IPS-20b (cell line): ENCODE data around the gene CDK15.
"Not testable (repeated sequence)": the region's sequence is repeated elsewhere in the genome, so short reads cannot be mapped to it uniquely, and the experiment has no call there.

Experiments
- H3K27ac ChIP-seq: one replicate; pipeline ENCODE4 v1.5.1; 2013; ENCODE audit warnings: low read length
- H3K27me3 ChIP-seq: 2 replicates; pipeline ENCODE4 v1.6.1; 2013; ENCODE audit warnings: mild to moderate bottlenecking, low read length, inconsistent platforms; ENCODE audit not compliant: insufficient read depth
- H3K36me3 ChIP-seq: 2 replicates; pipeline ENCODE4 v1.6.1; 2013; ENCODE audit warnings: low read depth, mild to moderate bottlenecking, inconsistent platforms, low read length, moderate library complexity; ENCODE audit not compliant: insufficient read depth
- H3K4me1 ChIP-seq: 2 replicates; pipeline ENCODE4 v1.6.1; 2013; ENCODE audit warnings: mild to moderate bottlenecking, control low read depth, inconsistent platforms, low read length, moderate library complexity; ENCODE audit not compliant: insufficient read depth
- H3K4me3 ChIP-seq: 2 replicates; pipeline ENCODE4 v1.5.1; 2013; ENCODE audit warnings: mild to moderate bottlenecking, low read length, inconsistent platforms
- H3K9ac ChIP-seq: 2 replicates; pipeline ENCODE4 v1.6.1; 2013; ENCODE audit warnings: low read depth, mild to moderate bottlenecking, inconsistent platforms, low read length, moderate library complexity
- H3K9me3 ChIP-seq: 2 replicates; pipeline ENCODE4 v1.6.1; 2013; ENCODE audit warnings: mild to moderate bottlenecking, low read depth, low read length, inconsistent platforms; ENCODE audit not compliant: insufficient read depth

Gene CDK15

GRCh38 chr2:201810604-201811003 is 4.3 kb downstream of the CDK15 start:
- H3K27ac ChIP-seq, H3K9me3 ChIP-seq, H3K9ac ChIP-seq, H3K4me1 ChIP-seq, H3K4me3 ChIP-seq, H3K36me3 ChIP-seq: not testable (repeated sequence)
- peaks cover 23% of the 10 kb centered on the region for H3K27me3 ChIP-seq

- no peaks in the 10 kb centered on the region for H3K27me3 ChIP-seq
- H3K9me3 ChIP-seq = peaks cover 9% of the 10 kb centered on the region; the same call in 1 of the 2 replicates
- no peak overlapping the region for H3K9ac ChIP-seq
- no peaks in the 10 kb centered on the region for H3K36me3 ChIP-seq
- no peak overlapping the region for H3K4me3 ChIP-seq
- H3K4me1 ChIP-seq = no peaks in the 10 kb centered on the region
- H3K27ac ChIP-seq = no peak overlapping the region
Observed at GRCh38 chr2:201813996-201814760, 7.8 kb downstream of the CDK15 start.

- Histone ChIP-seq H3K27me3 (no peaks in the 10 kb centered on the region), H3K4me3 (no peak overlapping the region), H3K27ac (no peak overlapping the region), H3K36me3 (no peaks in the 10 kb centered on the region), H3K4me1 (no peaks in the 10 kb centered on the region), H3K9ac (no peak overlapping the region), H3K9me3 (peaks cover 9% of the 10 kb centered on the region; the same call in 1 of the 2 replicates)
Observed at GRCh38 chr2:201816657-201817575, 10.6 kb downstream of the CDK15 start.

- peaks cover 9% of the 10 kb centered on the region; the same call in 1 of the 2 replicates for H3K9me3 ChIP-seq
- no peak overlapping the region for H3K4me3 ChIP-seq
- no peak overlapping the region for H3K9ac ChIP-seq
- H3K36me3 ChIP-seq = no peaks in the 10 kb centered on the region
- no peak overlapping the region for H3K27ac ChIP-seq
- H3K27me3 ChIP-seq = no peaks in the 10 kb centered on the region
- no peaks in the 10 kb centered on the region for H3K4me1 ChIP-seq
Observed at GRCh38 chr2:201820383-201821007, 14.2 kb downstream of the CDK15 start.

GRCh38 chr2:201821080-201821479 is 14.7 kb downstream of the CDK15 start:
- Histone ChIP-seq H3K4me1 (no peaks in the 10 kb centered on the region), H3K9ac (no peak overlapping the region), H3K27ac (no peak overlapping the region), H3K36me3 (no peaks in the 10 kb centered on the region), H3K27me3 (no peaks in the 10 kb centered on the region), H3K4me3 (no peak overlapping the region), H3K9me3 (peaks cover 9% of the 10 kb centered on the region; the same call in 1 of the 2 replicates)

GRCh38 chr2:201824212-201824611 is 17.9 kb downstream of the CDK15 start:
- no peak overlapping the region for H3K27ac ChIP-seq
- no peaks in the 10 kb centered on the region for H3K27me3 ChIP-seq
- H3K4me1 ChIP-seq = no peaks in the 10 kb centered on the region
- H3K4me3 ChIP-seq = no peak overlapping the region
- no peak overlapping the region for H3K9ac ChIP-seq
- H3K36me3 ChIP-seq = no peaks in the 10 kb centered on the region
- no peaks in the 10 kb centered on the region for H3K9me3 ChIP-seq

GRCh38 chr2:201827621-201828020 is 21.3 kb downstream of the CDK15 start:
- H3K4me1 ChIP-seq = no peaks in the 10 kb centered on the region
- H3K27ac ChIP-seq = no peak overlapping the region
- no peak overlapping the region for H3K9ac ChIP-seq
- H3K36me3 ChIP-seq = no peaks in the 10 kb centered on the region
- H3K9me3 ChIP-seq = no peaks in the 10 kb centered on the region
- H3K27me3 ChIP-seq = no peaks in the 10 kb centered on the region
- no peak overlapping the region for H3K4me3 ChIP-seq

- H3K4me1 ChIP-seq = no peaks in the 10 kb centered on the region
- no peaks in the 10 kb centered on the region for H3K9me3 ChIP-seq
- no peaks in the 10 kb centered on the region for H3K36me3 ChIP-seq
- no peak overlapping the region for H3K9ac ChIP-seq
- no peaks in the 10 kb centered on the region for H3K27me3 ChIP-seq
- no peak overlapping the region for H3K4me3 ChIP-seq
- no peak overlapping the region for H3K27ac ChIP-seq
Observed at GRCh38 chr2:201828220-201828619, 21.9 kb downstream of the CDK15 start.

- Histone ChIP-seq H3K9me3 (no peaks in the 10 kb centered on the region), H3K9ac (no peak overlapping the region), H3K4me1 (no peaks in the 10 kb centered on the region), H3K27ac (no peak overlapping the region), H3K36me3 (no peaks in the 10 kb centered on the region), H3K4me3 (no peak overlapping the region), H3K27me3 (no peaks in the 10 kb centered on the region)
Observed at GRCh38 chr2:201830666-201831065, 24.3 kb downstream of the CDK15 start.

- Histone ChIP-seq H3K9ac (no peak overlapping the region), H3K36me3 (no peaks in the 10 kb centered on the region), H3K4me3 (no peak overlapping the region), H3K27me3 (no peaks in the 10 kb centered on the region), H3K27ac (no peak overlapping the region), H3K9me3 (no peaks in the 10 kb centered on the region), H3K4me1 (no peaks in the 10 kb centered on the region)
Observed at GRCh38 chr2:201831469-201831868, 25.1 kb downstream of the CDK15 start.

GRCh38 chr2:201833781-201834180 is 27.4 kb downstream of the CDK15 start:
- Histone ChIP-seq H3K9me3 (no peaks in the 10 kb centered on the region), H3K27ac (no peak overlapping the region), H3K4me3 (no peak overlapping the region), H3K36me3 (no peaks in the 10 kb centered on the region), H3K27me3 (no peaks in the 10 kb centered on the region), H3K9ac (no peak overlapping the region), H3K4me1 (no peaks in the 10 kb centered on the region)
